ENCODE measurements around the gene ASB6.
"Not testable (repeated sequence)": the region's sequence is repeated elsewhere in the genome, so short reads cannot be mapped to it uniquely, and the experiment has no call there.

Gene ASB6

GRCh38 chr9:129665814-129666520, 24.0 kb upstream of the ASB6 start:
- no peak for DNase-seq

DNA sequence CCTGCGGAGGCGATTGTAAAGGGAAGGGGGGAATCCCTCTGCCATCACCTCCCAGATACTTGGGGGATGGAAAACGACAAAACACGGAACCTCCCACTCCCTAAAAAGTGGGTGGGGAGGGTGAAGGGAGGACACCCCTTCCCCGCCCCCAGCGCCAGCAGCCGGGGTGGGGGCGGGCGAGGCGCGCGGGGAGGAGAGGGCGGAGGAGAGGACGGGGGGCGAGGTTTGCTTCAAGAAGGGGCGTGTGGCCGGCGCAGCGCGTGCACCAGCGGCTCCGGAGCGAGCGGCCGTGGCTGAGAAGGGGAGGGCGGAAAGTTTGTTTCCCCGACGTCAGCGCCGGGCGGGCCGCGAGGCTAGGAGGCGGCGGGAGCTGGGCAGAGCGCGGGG, 23.4 kb upstream of the ASB6 start, which contains the start of gene PRRX2:
TSS of gene PRRX2 (plus strand) at position 259 of the 387 bp plus-strand sequence. CDS start 221 bp downstream, outside the sequence.
- DNase-seq, result no peak

DNA sequence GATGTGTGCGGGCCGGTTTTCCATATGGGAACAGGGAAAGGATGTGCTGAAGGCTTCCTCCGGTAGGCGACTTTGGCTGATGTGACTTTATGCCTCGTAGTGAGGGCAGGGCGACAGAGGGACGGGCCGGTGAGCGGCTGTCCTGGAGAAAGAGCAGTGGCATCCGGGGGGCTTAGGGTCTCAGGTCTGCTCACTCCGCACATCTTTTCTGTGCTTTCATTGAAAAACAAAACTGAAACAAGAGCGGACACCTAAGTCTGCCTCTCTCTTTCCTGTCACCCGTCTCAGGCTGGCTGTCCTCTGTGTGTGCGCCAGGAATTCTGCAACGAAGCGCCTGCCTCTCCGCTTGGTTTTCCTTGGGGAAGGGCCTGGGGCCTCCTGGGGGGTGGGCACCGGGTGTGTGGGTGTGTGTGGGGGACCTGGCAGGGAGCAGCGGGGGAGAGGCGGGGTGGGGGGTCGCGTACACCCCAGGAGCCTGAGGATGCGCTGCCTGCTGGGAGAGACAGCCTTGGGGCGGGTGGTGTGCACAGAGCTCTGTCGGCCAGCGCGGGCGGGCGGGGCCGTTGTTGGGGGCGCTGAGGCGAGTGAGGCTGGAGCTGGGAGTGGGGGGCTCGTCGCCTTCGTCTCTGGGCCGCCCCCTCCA, 22.9 kb upstream of the ASB6 start:
- peak in 1 of 2 donors; percentile 3 for DNase-seq

GRCh38 chr9:129662239-129662638, 20.3 kb upstream of the ASB6 start:
- DNase-seq, result not testable (repeated sequence)

DNA sequence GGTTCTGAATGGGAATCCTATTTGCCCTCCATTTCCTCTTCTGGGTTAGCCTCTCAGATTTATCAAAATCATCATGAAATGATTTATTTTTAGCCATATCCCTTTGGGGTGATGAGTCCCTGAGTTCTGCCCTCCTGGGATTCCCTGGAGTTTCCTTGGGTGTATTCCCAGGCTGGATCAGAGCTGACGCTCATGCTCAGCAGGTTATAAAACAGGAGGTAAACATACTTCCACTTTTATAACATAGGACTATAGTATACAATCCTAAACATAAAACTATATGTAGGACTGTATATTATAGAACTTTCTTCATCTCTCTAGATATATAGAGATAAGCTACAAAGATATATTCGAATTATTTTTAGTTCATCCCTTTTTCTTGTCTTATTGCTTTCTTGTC, 19.1 kb upstream of the ASB6 start:
- DNase-seq, result no peak

DNA sequence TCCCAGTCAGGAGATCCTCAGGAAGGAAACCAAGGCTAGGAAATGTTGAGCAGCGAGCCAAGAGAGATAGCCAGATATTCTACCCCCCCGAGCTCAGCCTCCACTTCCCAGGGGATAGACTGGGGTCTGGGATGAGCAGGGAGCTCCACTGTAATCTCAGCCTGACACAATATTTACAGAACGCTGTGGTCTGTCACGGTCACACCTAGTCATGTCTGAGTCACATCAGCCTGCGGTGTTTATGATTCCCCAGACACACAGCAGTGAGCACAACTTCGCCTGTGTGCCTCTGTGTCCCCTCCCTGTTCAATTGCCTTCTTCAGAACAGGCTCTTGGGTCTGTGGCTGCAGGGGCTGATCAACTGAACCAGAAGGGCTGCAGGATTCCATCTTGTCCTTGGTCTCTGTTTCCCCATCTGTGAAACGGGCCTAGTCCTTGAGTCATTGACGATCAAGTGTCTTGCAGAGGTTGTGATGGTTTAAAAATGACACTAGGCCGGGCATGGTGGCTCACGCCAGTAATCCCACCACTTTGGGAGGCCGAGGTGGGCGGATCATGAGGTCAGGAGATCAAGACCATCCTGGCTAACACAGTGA, 14.9 kb upstream of the ASB6 start:
- DNase-seq, result no peak

DNA sequence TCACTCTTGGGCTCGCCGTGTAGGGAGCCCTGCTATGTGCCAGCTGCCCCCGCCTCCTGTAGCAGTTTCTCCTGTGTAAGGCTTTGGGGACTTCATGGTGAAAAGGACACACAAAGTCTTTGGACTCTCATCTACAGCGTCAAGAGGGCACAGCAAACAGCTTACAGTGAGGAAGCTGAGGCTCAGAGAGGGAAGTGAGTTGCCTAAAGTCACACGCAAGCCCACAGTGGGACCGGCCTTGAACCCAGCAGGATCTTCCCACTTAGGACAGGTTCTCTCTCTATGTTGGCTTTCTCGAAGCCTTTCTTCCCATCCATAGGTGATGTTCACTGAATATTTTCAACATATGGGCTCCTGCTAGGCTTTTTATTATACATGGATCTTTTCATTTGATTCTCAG, 13.7 kb upstream of the ASB6 start:
- DNase-seq, result no peak

DNA sequence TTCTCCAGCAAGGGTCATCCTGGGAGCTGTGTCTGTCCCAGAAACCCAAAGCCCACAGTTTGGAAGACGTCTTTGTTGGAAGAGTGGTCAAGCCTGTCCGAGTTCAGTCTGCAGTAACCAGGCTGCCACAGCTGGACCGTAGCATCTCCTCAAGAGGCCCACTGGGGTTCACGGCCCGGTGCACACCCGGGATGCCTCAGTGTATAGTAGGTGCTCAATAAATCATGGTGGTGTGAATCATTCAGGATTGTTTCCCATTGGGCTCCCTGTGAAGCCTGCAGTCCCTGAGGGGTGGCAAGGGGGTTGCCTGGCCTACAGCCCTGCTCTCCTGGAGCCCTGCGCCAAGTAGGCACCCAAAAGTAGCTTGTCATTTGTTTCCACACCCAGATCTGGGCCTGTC, 13.2 kb upstream of the ASB6 start:
- no peak for DNase-seq

DNA sequence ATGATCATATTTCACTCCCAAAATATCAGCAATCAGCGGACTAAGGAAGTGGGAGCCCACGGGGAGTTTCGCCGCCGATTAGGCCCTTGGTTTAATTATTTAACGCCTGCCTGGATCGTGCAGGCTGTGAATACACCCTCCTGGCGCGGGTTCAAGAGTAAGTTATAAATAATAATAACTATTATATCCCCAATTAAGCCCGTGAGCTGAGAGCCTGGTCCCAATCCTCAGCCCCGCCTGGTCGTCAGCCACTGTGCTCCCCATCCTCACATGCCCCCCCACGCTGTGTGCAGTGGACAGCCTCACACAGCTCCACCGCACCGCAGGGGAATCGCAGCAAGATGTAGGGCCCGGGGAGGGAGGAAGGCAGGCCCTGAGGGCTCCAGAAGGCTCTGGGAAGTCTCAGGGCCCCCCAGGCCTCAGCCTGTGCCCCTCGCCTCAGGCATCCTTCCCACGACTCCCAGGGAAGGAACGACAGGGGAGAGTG, 12.6 kb upstream of the ASB6 start:
- DNase-seq, result no peak

DNA sequence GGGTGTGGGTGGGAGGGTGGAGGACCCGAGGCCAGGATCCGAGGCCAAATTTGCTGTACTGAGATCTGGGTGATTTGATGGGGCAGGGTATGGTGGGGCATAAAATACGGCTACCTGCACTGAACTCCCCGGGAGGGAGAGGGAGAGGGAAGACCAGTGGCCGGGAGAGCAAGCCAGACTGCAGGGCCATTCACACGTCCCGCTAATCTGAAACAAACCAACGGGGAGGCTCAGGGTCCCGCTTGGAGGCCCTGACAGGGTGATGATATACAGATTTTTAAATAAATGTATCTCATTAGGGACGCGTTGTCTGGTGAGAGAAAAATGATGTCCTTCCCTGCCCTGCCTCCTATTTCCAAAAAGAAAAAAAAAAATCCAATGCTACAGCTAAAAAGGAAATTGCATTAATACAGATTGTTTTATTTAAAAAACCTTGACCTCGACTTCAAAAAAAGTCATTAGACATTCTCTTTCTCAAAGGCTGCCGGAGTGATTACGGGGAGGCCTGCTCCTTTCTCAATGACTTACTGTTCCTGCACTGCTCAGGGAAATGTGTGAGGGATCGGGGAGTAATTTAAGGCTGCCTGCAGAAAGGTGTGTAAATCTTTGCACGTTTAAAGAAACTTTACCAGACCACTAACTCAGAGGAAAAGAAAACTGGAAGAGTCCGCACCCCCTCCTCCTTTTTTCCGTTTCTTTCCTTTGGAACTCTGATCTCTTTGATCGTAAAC, 12.0 kb upstream of the ASB6 start:
- no peak for DNase-seq

DNA sequence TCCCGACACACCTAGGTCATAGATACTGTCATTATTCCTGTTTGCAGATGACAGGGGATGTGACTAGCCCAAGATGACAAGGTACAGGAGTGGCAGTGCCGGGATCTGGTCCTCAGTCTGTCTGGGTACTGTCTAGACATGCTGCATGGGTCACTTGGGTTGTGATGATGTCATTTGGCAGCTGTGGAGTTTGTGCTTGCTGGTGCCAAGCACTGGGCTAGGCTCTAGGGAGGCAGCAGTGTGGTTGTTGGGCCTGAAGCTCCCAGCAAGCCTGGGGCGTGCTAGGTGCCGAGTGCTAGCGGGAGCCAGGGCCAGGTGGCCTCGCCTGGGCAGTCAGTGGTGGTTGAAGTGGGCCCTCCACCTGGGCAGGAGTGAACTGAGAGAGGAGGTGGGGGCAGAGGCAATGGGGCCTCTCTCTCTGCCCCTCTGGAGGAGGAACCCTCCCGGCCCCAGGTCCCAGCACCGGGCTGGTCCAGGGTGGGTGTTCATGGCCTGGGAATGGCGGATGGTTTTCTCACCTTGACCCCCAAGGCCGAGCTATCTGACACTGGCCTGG, 8.8 kb upstream of the ASB6 start:
- no peak for DNase-seq

DNA sequence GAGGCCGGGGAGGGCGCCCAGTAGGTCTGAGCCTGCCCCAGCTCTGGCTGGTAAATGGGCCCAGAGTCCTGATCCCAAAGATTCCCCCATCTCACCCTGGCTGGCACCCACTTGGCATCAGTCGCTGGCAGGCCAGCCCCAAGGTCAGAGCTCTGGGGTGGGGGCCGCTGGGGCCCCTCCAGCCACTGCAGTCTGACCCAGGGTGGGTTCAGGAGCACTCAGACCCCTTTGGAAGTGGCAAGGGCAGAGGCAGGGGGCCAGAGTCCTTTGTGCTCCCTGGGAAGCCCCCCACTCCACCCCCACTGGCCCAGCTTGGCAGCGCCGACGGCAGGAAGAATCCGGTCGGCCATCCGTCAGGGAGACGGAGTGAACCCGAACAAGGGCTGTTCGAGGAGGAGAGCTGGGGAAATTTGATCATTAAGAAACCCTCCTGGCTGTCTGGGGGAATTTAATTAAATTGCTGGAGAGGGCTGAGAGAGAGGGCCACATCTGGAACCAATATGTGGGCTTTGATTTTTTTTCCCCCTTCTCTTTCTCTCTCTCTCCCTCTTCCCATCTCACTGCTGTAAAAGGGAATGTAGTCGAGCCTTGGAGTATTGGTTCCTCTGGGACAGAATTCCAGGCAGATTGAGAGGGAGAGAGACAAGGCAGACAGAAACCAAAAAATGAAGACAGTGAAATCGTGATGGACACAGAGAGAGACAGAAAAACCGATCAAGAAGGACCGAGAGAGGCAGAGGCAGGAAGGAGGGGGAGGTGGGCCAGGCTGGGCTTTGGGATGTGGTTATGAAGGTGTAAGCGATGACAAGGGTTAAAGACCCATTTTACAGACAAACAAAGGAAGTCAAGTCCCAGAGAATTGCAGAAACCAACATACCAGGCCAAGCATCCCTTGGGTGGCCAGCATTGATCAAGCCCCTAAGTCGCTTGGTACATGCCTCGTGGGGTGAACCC, 8.1 kb upstream of the ASB6 start:
- no peak for DNase-seq

GRCh38 chr9:129648764-129649115, 6.8 kb upstream of the ASB6 start:
- DNase-seq, result no peak

- no peak for DNase-seq
Observed at GRCh38 chr9:129648092-129648763, 6.3 kb upstream of the ASB6 start.

DNA sequence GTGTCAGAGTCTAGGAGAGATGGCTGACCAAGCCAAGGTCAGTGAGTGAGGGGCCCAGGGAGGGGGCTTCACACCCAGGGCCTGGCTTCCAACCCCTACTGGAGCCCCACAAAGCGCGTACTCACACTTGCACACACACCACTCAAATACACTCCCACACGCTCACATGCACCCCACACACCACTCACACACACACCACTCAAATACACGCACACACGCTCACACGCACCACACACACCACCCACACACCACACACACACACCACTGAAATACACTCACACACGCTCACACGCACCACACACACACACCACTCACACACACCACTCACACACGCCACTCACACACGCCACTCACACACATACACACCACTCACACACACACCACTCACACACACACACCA, 5.7 kb upstream of the ASB6 start:
- DNase-seq, result no peak

DNA sequence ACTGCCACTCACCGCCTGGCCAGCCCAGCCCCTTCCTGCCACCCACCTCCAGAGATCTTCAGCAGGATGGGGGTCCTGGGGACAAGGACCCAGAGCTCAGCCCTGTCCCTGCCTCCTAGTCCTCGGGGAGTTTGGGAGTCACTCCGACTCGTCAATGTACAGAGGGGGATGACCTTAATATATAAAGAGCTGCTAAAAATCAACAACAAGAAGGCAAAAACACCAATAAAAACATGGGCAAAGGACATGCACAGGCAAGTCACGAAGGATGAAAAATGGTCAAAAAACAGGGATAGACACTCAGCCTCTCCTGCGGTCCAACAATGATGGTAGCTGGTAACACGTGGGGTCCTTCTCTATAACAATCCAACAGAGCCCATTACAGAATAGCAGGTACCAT, 4.7 kb upstream of the ASB6 start:
- no peak for DNase-seq

GRCh38 chr9:129646252-129646651, 4.3 kb upstream of the ASB6 start:
- DNase-seq, result no peak

- no peak for DNase-seq
Observed at GRCh38 chr9:129644902-129645301, 3.0 kb upstream of the ASB6 start.

DNA sequence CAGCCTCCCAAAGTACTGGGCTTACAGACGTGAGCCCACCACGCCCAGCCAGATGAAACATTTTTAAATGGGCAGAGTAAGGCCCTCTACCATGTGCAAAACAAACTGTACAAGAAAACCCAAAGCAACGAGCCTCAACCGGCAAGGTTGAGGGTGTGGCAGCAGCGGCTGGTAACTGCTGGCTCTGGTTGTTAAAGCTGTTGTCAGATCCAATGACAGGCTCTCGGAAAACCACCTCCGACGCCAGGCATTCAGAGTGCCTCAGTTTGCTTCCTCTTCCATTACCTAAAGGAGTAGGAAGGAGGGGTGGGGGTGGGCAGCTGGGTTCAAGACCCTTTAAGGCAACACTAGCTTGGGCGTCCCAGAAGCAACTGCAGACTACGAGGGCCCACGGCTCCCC, 2.4 kb upstream of the ASB6 start:
- DNase-seq, result no peak

DNA sequence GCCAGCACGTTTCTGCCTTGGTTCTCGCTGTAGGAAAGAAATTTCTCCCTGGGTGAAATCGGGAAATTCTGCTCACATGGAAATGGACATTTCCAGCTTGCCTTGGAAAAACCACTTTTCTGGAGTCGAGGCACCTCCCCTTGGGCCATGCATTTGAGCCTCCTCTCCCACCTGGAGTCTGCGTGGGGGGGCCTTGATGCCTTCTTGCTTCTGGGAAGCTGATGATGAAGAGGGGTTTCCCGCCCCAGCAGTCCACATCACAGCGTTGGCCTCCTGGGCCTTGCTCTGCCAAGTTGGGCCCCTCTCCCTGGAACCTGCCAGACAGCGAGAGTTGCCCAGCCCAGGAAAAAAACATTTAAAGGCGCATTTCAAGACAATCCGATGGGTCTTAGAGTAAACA, 1.8 kb upstream of the ASB6 start:
- no peak for DNase-seq

All from bone marrow (tissue), 2 donors.